Osteoblast (primary cell): ENCODE data around the gene WSCD2. TPM values are rescaled to one million over a fixed set of nuclear protein-coding genes. Genes with fewer than 3 reads are reported as not detected.

Source experiments
- DNase-seq: peaks from one replicate; pipeline ENCODE4 v3.0.0; 2011; ENCODE audit warnings: low spot score, mixed read lengths; ENCODE audit not compliant: insufficient read length; ENCODE audit errors: missing footprints
- H2AFZ ChIP-seq: 2 replicates; pipeline ENCODE4 v1.6.0; 2011; ENCODE audit warnings: mild to moderate bottlenecking, low read length
- H3K27ac ChIP-seq: 2 replicates; pipeline ENCODE4 v1.5.1; 2011; ENCODE audit warnings: mild to moderate bottlenecking, low read depth, low read length, moderate library complexity
- H3K27me3 ChIP-seq: 2 replicates; pipeline ENCODE4 v1.6.0; 2012; ENCODE audit warnings: mild to moderate bottlenecking, control low read depth, inconsistent platforms, low read length, moderate library complexity; ENCODE audit not compliant: insufficient read depth
- H3K36me3 ChIP-seq: 2 replicates; pipeline ENCODE4 v1.5.1; 2011; ENCODE audit warnings: mild to moderate bottlenecking, low read length, control low read depth, moderate library complexity; ENCODE audit not compliant: insufficient read depth
- H3K4me1 ChIP-seq: 2 replicates; pipeline ENCODE4 v1.5.1; 2011; ENCODE audit warnings: mild to moderate bottlenecking, low read length, control low read depth, moderate library complexity; ENCODE audit not compliant: insufficient read depth
- H3K4me2 ChIP-seq: 2 replicates; pipeline ENCODE4 v1.6.0; 2011; ENCODE audit warnings: mild to moderate bottlenecking, low read length; ENCODE audit not compliant: insufficient read depth
- H3K4me3 ChIP-seq: fragments of 200-600 bp; sonication (generic); 3 replicates; pipeline ENCODE4 v1.5.1; 2012; ENCODE audit warnings: mild to moderate bottlenecking, low read length, inconsistent platforms; ENCODE audit not compliant: insufficient read depth
- H3K79me2 ChIP-seq: 2 replicates; pipeline ENCODE4 v1.6.0; 2012; ENCODE audit warnings: mild to moderate bottlenecking, low read length, control low read depth, inconsistent platforms; ENCODE audit not compliant: insufficient read depth
- H3K9me3 ChIP-seq: 2 replicates; pipeline ENCODE4 v1.5.1; 2011; ENCODE audit warnings: low read depth, low read length, control low read depth
- H4K20me1 ChIP-seq: 2 replicates; pipeline ENCODE4 v1.6.0; 2012; ENCODE audit warnings: mild to moderate bottlenecking, low read length, control low read depth; ENCODE audit not compliant: insufficient read depth
- total RNA-seq: library from RNA; depleted of rRNA; stranded (reverse); fragments of >200 nt; gene quantifications from 2 replicates; pipeline ENCODE4 v1.2.3, GENCODE V29; 2012
- TF ChIP-seq, protein P1 (sequence below): IDR thresholded peaks from 2 replicates; pipeline ENCODE4 v1.5.1; 2011; ENCODE audit warnings: mild to moderate bottlenecking, low read depth, low read length, moderate library complexity; ENCODE audit errors: extremely low read depth

Gene WSCD2
- 0.36 TPM in 1 of 2 replicates, not detected in the other for total RNA-seq

DNA sequence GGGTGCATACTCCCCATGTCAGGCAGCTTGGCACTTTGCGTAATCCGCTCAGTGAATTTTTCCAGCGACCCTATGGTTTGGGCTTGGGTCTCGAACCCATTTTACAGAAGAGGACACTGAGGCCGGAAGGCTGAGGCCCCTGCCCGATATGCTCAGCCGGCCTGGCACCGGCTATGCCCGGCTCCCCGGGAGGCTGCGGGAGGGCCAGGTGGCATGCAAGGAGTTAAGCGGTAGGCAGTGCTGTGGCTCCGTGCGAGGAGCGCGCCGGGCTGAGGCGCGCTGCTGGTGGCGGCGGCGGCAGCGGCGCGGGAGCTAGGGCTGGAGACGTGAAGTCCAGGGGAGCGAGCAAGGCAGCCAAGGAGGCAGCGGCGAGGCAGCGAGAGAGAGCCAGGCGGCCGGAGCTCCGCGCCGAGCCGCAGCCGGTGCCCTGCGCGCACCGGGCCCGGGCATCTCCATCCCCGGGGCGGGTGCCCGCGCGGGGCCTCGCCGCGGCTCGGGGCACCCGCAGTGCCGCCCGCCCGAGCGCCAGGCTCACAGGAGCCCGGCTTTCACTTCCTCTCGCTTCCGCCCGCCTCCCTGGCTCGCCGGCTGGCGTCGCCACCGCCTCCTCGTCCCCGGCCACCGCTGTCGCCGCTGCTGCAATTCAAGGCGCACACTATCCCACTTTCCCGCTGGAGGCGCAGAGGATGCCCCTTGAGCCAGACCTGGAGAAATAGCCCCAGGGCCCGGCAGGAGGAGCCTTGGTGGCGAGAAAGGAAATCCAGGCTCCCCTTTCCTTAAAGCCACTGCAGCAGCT is at the start of gene WSCD2:
WSCD2 (plus strand) TSS at position 272 of the 796 bp plus-strand sequence. CDS start 66,545 bp downstream, outside the sequence.
- Histone ChIP-seq H3K4me2 (peak within 1 kb of the TSS; percentile 39), H3K4me1 (peaks cover 4% of the 10 kb centered on the region)

DNA sequence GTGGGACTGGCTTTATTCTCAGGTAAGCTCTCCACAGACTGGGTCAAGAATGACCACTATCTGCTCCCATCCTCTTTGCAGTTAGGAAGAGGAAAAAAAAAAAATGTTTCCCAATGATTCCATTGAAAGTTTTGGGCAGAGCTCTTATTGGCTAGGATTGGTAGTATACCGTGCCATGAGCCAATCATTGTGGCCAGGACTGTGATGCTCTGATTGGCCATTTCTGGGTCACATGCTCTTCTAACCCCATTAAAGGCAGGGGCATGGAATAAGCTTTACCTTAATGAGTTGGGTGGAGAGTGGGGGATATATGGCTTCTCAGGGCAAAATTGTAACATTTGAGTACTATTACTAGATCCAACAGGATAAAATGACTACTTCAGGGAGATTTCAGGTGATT is 49.4 kb upstream of the WSCD2 start:
- H3K27ac ChIP-seq = no peak overlapping the region
- no peaks in the 10 kb centered on the region for H3K36me3 ChIP-seq
- TF ChIP-seq, protein P1, sequence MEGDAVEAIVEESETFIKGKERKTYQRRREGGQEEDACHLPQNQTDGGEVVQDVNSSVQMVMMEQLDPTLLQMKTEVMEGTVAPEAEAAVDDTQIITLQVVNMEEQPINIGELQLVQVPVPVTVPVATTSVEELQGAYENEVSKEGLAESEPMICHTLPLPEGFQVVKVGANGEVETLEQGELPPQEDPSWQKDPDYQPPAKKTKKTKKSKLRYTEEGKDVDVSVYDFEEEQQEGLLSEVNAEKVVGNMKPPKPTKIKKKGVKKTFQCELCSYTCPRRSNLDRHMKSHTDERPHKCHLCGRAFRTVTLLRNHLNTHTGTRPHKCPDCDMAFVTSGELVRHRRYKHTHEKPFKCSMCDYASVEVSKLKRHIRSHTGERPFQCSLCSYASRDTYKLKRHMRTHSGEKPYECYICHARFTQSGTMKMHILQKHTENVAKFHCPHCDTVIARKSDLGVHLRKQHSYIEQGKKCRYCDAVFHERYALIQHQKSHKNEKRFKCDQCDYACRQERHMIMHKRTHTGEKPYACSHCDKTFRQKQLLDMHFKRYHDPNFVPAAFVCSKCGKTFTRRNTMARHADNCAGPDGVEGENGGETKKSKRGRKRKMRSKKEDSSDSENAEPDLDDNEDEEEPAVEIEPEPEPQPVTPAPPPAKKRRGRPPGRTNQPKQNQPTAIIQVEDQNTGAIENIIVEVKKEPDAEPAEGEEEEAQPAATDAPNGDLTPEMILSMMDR = no peak
- DNase-seq = no peak
- H3K79me2 ChIP-seq = no peaks in the 10 kb centered on the region
- H3K9me3 ChIP-seq = peaks cover 2% of the 10 kb centered on the region
- H4K20me1 ChIP-seq = no peaks in the 10 kb centered on the region
- H2AFZ ChIP-seq = no peak overlapping the region
- H3K27me3 ChIP-seq = no peaks in the 10 kb centered on the region
- H3K4me1 ChIP-seq = no peaks in the 10 kb centered on the region
- H3K4me2 ChIP-seq = no peak overlapping the region
- no peak overlapping the region for H3K4me3 ChIP-seq

More for the DNA sequence above, at the start of gene WSCD2:
- peak; percentile 86 for DNase-seq
- Histone ChIP-seq H3K4me3 (peak within 1 kb of the TSS; percentile 43), H2AFZ (no peak within 1 kb of the TSS), H3K27me3 (peaks cover 17% of the 10 kb centered on the region), H4K20me1 (no peaks in the 10 kb centered on the region), H3K36me3 (no peaks in the 10 kb centered on the region), H3K9me3 (no peaks in the 10 kb centered on the region), H3K27ac (no peak within 1 kb of the TSS), H3K79me2 (no peaks in the 10 kb centered on the region)
- TF ChIP-seq, protein P1 = no peak

DNA sequence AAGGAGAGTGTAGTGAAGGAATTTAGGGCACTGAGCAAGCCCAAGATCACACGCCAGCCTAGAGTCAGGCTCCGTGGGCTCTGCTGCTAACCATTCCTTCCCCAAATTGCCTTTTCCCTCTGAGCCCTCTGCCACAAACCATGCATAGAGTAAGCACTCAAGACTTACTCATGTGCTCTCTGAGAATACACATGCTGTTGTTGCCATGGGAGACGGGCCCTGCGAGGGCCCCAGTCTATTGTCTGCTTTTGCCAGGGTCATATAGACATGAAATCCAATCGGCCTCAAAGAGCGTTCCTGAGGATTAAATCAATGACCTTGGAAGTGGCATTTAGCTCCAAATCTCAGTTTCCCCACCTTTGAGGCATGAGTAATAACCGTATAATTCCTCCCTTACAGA is 48.7 kb upstream of the WSCD2 start:
- TF ChIP-seq, protein P1 = no peak
- DNase-seq = no peak
- Histone ChIP-seq H3K27ac (no peak overlapping the region), H3K4me2 (no peak overlapping the region), H3K79me2 (no peaks in the 10 kb centered on the region), H3K4me3 (no peak overlapping the region), H3K9me3 (peaks cover 2% of the 10 kb centered on the region), H3K36me3 (no peaks in the 10 kb centered on the region), H3K4me1 (no peaks in the 10 kb centered on the region), H2AFZ (no peak overlapping the region), H4K20me1 (no peaks in the 10 kb centered on the region), H3K27me3 (no peaks in the 10 kb centered on the region)

DNA sequence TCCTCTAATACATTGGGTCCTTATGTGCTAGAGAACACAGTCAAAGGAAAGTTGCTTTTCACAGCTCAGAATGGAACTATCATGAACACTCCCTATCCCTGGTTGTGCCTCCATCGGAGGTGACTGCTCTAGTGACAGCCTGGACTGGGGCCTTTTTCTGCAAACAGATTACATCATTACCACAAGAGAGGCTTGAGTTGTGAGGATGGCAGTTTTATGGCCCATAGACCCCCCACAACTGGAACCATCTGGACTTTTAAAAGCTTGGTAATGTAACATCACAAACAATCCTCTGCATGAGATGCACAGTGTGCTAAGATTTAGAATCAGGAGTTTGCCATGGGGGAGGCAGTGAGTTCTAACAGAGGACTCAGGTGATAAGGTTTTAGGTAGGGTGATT is 46.6 kb upstream of the WSCD2 start:
- no peak for DNase-seq
- no peaks in the 10 kb centered on the region for H4K20me1 ChIP-seq
- H3K4me1 ChIP-seq = no peaks in the 10 kb centered on the region
- no peak overlapping the region for H3K27ac ChIP-seq
- no peaks in the 10 kb centered on the region for H3K36me3 ChIP-seq
- H3K9me3 ChIP-seq = peaks cover 2% of the 10 kb centered on the region
- TF ChIP-seq, protein P1 = no peak
- no peaks in the 10 kb centered on the region for H3K79me2 ChIP-seq
- no peak overlapping the region for H2AFZ ChIP-seq
- no peak overlapping the region for H3K4me3 ChIP-seq
- H3K27me3 ChIP-seq = no peaks in the 10 kb centered on the region
- H3K4me2 ChIP-seq = no peak overlapping the region
